TTC549 (cell line): ENCODE results near the gene CCR7.

Source experiments
- FAIRE-seq: peaks from 2 replicates; lab custom pipeline; 2012; peaks lifted over from hg19 to GRCh38; lab: Jason Lieb, UNC

CCR7 gene

DNA sequence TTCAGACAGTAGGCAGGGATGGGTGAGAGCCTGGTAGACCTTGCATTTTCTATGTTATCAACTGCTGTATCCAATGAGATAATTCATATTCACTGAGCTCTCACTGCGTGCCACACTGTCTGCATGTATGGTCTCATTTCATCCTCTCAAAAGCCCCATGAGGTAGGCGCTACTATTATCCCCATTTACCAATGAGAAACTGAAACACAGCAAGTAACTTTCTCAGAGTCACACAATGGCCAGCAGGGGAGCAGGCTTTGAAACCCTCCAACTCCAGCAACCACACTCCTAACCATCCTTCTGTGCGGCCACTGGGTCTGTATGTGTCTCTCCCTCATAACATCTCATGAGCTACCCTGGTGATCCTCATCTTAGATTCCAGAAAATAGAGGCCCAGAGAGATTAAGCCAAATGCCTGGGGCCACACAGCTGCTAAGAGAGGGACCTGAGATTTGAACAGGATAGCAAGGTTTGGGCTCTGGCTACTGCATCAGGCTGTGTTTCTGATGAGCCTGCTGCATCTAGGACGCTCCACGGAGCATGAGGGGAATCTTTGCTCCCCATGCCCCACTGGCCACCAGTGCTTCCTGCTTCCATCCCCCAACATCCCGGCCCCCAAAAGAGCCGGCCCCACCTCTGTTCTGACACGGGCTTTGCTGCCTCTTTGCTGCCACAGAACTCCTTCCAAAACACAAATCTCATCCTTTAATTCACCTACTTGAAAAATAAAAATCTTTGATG is 3.2 kb downstream of the CCR7 start:
- FAIRE-seq: no peak

DNA sequence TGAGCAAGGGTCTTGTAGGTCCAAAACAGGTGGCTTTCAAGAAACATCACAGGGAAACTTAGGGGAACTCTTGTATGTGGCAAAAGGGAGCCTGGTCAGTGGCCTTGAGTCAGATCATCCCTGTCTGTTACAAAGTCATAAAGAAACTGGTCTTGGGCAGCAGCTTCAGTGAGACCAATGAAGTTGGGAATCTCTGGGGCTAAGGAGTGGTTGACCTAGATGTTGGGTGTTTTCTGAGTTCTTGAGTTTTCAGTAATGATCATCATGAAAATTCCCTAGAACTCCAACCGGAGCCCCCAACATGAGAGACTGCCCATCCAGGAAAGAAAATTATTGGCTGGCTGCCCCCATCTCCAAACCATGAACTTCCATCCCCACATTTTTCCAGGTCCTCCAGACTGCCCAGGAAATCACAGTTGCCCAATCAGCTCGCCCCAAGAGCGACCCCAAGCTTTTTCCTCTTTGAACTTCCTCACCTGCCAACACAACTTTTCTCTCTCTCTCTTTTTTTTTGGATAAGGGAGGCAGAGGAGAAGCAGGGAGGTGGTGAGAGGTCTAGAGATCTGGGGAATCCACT is 3.9 kb downstream of the CCR7 start:
- FAIRE-seq: no peak

DNA sequence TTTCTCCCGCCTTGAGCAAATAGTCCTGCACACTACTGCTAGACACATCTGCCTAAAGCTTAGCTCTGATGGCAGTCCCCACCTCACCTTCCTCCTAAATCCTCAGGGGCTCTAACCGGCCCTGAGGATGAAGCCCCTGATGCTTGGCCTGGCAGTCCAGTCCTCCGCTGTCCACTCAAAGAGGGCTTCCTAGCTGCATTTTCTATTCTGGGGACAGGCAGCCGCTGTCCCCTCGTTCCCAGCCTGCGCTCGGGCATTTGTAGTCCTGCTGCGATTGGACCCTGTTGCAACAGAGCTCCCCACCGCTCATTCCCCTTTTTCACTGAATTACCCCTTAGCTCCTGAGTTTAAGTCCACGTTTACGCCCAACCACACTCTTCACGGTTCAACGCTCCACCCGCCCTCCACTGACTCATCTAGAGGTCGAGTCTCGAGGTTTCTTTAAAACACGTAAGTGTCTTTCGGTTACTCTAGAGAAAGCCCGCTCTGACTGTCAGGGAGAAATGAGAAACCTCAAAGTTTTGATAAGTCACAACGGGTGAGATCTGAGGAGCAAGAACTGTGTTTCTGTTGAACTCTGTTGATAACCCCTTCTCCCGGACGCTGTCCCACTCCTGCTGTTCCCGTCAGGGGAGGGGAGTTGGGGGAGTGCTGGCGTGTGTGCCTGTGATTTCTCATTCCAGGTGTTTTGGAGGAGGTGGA is 4.5 kb downstream of the CCR7 start:
- FAIRE-seq: no peak

DNA sequence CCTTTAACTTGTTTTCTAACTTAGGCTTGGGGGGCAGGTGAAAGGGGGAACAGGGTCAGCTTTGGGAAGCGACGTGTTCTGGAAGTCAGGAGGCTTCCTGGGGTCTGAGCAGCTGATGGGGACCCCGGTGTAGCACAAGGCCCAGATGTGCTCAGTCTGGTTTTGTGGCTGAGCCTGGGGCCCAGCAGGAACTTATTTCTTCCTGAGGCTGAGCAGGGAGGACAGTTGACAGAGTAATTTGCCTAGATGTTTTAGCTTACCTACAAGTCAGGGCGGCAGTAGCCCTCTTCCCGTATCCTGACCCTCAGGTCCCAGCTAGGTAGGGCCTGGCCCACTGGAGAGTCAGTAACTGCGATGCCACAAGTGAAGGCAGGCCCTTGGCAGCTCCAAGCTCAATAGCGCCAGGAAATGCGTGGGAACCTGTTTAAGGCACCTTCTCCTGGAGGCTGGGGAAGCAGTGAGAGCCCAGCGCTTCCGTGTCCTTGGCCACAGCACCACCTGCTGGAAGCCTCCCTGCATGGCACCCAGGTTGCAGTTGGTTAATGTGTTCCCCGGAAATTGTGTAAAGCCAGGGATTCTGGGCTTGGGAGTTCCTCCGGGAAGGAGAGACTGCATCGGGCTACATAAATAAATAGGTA is 5.2 kb downstream of the CCR7 start:
- FAIRE-seq: no peak

DNA sequence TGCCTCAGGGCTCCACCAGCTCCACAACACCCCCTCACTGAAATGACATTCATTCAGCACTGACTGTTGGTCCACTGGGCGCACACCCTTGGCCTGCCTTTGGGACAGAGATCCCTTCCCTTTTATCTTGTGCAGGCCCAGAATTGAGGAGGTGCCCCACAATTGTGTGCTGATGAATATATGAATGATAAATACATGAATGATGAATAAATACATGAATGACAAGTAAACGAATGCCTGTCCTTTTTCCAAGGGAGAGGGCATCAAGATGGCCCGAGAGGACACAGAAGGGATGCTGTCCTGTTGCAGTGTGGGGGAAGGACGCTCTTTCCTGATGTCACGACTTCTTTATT is 5.7 kb downstream of the CCR7 start:
- FAIRE-seq: no peak

DNA sequence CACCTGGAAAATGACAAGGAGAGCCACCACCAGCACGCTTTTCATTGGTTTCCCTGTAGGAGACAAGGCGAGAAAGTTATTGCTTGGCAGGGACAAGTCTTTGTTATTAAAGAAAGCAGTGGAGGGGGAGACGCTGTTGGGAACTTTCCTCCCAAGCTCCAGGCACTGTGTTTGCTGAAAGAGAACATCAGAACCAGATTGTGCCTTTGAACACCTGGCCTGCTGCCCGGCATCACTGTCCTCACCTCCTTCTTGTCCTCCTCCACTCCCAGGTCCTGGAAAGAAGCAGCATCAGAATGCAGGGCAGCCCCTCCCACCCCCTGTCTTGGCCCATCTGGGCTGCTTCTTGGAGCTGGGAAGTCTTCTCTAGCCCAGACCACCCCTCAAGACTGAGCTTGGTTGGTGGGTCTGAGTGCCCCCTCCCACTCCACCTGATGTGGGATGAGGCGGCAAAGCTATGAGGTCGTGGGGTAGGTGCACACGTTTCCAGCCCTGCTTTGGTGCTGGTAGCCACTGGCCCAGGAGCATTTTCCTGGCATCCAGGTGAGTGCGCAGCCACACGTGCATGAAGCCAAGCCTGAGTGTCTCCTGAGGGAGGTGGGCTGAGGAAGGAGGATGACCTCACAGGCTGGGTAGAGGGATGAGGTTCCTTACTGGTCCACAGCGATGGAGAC is 6.2 kb downstream of the CCR7 start:
- FAIRE-seq: no peak

DNA sequence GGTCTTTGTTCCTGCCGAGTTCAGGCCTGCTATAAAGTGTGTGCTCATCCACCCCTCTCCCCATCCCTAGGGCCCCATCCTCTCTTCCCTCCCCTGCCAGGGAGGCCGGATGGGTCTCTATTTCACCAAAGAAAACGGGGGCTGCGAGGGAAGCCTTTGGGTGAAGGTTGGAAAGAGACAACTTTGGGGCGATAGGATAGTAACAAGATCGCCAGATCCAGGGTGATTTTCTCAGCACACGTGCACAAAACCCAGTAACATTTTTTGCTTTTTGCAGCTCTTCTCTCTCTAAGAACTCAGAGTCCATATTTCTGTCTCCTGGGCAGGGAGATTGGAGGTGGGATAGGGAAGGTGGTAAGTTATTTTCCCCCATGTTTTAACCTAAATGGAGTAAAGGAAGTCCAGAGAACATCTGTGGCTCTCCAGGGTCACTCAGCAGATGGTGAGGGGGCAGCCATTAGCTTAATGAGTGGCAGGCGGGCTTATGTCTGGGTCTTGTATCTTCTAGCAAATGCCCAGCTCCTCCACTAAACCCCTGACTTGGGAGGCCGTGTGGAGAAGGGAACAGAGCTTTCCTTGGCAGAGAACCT is 6.9 kb downstream of the CCR7 start:
- no peak for FAIRE-seq

DNA sequence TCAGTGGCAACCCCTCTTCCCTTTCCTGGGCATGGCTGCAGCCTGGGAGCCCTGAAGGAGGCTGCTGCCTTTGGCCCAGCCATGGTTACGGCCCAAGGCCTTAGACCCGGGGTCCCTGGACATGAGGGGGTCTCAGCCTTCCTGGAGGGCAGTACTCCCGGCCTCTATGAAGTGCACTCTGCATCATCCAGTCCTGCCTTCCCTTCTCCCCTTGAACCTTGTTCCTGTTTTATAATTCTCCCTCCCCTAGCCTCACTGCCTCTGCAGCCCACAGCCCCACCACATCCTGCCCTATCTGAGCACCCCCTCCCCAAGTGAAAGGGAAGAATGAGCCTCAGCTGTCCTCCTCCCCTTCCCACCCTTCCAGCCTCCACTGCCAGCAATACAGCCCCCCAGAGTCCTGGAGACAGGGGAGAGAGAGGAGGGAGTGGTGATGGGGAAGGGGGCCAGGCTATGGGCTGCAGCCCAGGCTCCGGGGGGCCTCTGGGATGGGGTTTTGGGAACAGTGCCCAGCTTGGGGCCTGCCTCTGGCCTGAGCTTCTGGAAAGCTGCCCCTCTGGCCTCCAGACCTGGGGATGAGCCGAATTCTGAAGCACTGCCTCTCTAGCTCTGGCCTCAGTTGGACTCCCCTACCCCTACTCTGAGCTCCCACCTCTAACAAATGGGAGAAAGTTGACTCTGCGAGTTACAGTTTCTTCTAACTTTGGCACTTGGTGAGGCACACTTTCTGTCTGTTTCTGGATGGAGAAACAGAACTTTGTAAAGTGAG is 7.6 kb downstream of the CCR7 start:
- FAIRE-seq: no peak

DNA sequence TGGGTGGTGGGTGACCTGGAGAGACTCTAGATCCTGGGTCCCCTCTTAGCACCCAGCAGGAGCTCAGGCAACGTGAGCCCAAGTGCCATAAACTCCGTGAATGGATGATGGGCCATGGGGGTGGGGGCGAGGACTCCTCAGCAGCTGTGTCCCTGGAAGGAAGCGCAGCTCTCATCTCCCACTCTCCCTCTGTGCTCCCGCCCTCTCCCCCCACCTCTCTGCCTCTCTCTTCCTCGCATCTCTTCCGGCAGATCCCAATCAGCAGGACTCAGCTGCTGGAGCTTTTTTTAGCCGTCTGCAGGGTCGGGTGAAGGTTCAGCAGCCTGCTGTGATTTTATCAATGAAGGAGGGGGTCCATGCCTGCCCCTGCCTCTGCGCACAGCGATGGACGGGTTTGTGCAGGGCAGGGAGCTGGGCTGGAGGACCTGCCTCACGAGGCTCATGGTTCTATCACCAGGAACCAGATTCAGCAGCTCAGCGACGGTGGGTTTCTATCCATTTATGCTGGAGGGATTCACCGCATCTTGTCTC is 8.3 kb downstream of the CCR7 start:
- no peak for FAIRE-seq

DNA sequence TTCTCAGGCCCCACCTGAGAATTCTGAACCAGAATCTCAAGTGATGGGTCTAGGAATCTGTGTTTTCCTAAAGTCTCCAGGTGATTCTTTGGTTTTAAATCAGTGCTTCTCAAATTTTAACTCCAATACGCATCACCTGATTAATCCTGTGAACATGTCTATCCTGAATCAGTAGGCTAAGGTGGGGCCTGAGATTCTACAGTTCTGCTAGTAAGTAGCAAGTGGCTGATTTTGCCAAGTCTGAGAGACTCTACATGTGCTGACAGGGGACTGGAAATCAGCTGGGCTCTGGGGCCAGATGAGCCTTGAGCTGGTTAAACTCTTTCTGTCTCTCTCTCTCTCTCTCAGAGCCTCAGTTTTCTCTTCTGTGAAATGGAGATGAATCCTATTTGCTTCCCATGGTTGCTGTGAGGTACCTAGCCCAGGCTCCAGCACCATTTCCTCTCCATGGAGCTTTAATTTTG is 9.0 kb downstream of the CCR7 start:
- no peak for FAIRE-seq

DNA sequence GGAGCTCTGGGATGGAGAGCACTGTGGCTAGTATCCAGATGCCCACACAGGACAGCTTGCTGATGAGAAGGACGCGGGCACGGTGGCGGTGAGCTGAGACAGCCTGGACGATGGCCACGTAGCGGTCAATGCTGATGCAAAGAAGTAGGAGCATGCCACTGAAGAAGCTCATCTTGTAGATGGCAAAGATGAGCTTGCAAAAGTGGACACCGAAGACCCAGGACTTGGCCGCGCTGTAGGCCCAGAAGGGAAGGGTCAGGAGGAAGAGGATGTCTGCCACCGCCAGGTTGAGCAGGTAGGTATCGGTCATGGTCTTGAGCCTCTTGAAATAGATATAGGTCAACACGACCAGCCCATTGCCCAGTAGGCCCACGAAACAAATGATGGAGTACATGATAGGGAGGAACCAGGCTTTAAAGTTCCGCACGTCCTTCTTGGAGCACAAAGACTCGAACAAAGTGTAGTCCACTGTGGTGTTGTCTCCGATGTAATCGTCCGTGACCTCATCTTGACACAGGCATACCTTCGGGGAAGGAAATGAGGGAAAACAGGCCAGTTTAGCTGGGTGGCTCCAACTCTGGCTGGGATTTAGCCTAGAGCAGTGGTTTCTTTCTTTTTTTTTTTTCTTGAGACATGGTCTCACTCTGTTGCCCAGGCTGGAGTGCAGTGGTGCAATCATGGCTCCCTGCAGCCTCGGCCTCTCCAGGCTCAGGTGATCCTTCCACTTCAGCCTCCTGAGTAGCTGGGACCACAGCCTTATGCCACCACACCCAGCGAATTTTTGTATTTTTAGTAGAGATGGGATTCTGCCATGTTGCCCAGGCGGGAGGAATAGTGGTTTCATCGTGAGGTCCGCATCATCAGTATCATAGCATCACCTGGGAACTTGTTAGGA is 9.7 kb downstream of the CCR7 start:
- no peak for FAIRE-seq

DNA sequence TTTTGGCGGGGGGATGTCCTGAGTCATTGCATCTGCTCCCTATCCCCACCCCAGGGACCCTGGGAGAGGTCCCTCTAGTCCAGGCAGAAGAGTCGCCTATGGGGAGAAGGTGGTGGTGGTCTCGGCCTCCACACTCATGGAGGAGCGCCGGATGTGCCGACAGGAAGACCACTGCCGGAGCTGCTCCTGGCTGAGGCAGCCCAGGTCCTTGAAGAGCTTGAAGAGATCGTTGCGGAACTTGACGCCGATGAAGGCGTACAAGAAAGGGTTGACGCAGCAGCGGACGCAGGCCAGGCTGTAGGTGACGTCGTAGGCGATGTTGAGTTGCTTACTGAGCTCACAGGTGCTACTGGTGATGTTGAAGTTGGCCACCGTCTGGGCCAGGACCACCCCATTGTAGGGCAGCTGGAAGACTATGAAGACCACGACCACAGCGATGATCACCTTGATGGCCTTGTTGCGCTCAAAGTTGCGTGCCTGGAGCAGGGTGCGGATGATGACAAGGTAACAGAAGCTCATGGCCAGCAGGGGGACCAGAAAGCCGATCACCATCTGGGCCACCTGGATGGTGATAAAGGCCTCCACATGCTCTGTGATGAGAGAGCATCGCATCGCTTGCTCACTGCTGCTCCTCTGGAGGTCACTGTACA is 10.5 kb downstream of the CCR7 start:
- no peak for FAIRE-seq

DNA sequence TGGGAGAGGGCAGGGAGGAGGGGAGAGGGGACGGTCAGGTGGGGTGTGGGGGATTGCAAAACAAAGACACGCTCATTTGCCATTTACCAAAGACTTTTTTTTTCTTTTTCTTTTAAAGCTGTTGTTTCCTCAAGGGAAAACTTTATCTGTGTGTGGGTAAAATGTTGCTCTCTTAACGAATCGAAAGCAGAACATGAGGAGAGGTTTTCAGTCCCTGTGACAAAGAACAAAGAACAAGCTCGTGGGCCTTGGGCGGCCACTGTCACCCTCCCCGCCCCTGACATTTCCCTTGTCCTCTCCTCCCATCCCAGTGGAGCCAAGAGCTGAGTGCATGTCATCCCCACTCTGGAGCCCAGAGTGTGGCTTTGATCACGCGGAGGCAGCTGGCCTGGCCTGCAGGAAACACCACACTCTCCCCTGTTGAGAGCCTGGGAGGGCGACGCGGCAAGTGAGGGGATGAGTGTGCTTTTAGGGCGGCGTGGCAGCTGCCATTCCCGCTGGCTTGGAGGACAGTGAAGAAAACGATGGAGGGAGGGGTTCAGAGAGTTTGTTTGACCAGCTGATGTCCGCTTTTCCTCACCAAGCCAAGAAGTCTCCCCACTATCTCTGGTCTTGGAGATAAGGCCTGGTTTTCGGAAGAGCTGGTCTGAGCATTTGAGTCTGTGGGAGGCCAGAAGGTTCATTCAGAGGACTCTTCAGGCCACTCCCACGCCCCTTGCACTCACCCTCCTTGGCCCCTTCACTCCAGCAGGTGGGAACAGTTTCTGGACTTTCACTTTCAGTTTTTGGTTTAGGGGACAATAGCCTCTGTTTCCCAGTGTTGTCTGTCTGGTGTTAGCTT is 11.4 kb downstream of the CCR7 start:
- FAIRE-seq: no peak

DNA sequence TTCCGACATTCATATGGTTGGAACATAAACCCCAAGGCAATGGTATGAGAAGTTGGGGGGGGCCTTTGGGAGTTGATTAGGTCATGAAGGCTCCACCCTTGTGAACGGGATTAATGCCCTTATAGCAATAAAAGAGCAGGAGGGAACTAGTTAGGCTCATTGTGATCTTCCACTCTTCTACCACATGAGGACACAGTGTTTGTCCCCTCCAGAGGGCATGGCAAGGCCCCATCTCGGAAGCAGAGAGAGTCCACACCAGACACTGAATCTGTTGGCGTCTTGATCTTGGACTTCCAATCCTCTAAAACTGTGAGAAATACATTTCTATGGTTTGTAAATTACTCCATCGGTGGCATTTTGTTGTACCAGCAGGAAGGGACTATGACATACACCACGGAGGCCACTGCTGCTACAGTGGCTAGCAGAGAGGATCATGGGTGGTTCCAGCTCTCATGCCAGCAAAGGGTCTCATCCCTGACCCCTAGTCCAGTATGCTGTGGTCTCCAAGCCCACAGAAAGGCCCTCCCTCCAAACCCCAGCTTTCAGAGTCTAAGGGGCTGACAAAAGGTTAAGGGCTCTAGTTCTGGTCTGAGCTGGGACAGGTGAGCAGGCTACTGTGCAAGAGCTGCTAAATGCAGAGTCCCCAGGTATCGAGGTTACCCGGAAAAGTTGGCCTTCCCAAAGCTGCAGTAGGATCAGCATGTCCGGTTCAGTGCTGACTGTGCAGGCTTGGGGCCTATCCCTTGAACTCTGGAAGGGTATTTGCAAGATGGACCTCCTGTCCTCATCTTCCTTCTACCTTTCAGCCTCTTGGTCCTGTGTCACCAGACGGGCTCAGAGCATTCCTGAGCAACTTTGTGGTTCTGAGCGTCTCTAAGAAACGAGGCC is 12.2 kb downstream of the CCR7 start:
- FAIRE-seq: no peak

DNA sequence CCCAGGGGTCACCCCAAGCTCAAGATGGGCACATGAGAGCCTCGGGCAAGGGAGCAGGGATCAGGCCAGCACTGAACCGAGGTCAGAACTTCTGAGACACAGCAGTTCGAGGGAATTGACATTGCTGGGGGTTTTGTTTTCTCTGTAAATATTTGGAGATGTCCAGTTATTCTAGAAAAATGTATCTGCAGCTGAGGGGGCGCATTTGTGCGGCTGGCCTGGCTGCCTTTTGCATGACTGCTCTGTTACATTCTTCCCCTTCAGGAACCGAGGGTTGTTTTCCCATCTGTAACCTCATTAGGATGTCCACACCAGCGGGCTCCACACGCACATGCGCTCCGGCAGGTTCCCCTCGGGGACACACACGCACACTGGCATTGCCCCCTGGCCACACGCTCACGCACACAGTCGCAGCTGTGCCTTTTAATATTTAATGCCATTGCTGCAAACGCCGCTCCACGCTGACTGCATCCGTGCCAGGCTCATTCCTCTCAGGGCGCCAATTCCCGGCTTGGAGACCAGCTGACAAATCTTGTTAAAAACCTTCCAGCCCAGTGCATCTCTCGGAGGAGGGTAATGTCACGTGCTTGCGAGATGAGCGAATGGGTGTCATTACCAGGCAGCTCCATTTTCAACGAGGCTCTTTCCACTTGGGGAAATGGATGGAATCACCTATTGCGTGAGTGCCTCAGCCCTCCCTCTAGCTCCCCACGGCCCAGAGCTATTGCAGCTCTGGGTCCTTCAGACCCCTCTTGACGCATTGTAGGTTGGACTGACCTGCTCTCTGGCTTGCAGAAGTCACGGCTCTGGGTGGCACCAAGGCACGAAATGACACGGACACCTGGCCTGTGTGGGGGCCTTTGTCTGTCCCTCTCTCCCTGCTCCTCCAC is 13.1 kb downstream of the CCR7 start:
- FAIRE-seq: no peak

DNA sequence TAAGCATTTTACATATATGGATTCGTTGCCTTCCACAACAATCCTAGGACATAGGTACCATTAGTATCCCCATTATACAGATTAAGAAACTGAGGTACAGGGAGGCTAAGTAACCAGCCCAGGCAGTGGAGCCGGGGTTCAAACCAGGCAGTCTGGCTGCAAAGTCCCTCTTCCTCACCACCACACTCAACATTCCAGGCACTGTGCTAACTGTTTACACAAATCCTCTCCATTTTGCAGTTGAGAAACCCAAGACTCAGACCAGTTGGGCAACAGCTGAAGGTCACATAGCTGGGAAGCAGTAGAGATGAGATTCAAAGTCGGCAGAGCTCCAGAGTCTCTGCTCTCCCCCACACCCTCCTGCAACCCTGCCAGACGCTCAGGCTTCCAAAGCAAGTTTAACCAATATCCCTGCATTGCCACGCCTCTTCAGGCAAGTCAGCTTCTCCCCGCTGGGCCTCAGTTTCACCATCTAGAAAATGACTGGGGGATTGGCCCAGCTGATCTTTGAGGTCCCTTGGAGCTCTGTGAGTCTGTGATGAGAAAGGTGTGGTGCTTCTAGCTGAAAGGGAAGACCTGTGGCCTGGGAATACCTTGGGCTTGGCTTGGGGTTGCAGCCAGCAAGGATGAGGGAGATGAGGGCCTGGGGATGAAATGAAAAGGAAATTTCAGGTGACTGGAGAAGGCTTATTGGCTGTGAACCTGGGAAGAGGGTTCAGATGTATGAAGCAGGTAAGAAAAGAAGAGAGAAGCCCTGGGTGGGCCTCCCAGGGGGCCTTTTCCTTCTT is 14.0 kb downstream of the CCR7 start:
- no peak for FAIRE-seq
